OCI-LY7 (cell line): ENCODE data around the gene HEY2. TPM values are rescaled to one million over a fixed set of nuclear protein-coding genes. Genes with fewer than 3 reads are reported as not detected.

Experiments
- BruUV-seq: library from RNA; stranded (reverse); fragments of 400-500 nt; replicated peaks from 2 replicates; lab custom pipeline; 2021; lab: Mats Ljungman, UMichigan
- CTCF ChIA-PET: fragments of 300-600 bp; sonication (Branson Sonifier 250); formaldehyde crosslinking; loops from one replicate; lab custom pipeline; 2022; ENCODE audit warnings: antibody characterized with exemption; ENCODE audit not compliant: unreplicated experiment; lab: Charles Lee
- POLR2A ChIA-PET: fragments of 300-600 bp; sonication (Branson Sonifier 250); formaldehyde crosslinking; loops from one replicate; lab custom pipeline; 2022; ENCODE audit warnings: antibody characterized with exemption; lab: Charles Lee
- DNase-seq: peaks from one replicate; pipeline ENCODE4 v3.0.0-alpha.2; 2015; ENCODE audit warnings: low spot score
- H2AFZ ChIP-seq: fragments of 200-600 bp; sonication (generic), shearing (Covaris generic); 2 replicates; pipeline ENCODE4 v1.6.1; 2014; ENCODE audit warnings: mild to moderate bottlenecking, antibody characterized with exemption, low read length, moderate library complexity
- H3K27ac ChIP-seq: fragments of 200-600 bp; sonication (generic); 2 replicates; pipeline ENCODE4 v1.5.1; 2014; ENCODE audit warnings: mixed run types, low read depth, mild to moderate bottlenecking, moderate library complexity, low read length, inconsistent platforms; ENCODE audit not compliant: poor library complexity, severe bottlenecking
- H3K36me3 ChIP-seq: fragments of 200-600 bp; sonication (generic); 2 replicates; pipeline ENCODE4 v1.6.1; 2014; ENCODE audit warnings: mild to moderate bottlenecking, antibody characterized with exemption, low read length, moderate library complexity, mixed read lengths; ENCODE audit not compliant: insufficient read depth
- H3K4me1 ChIP-seq: fragments of 200-600 bp; sonication (generic); 2 replicates; pipeline ENCODE4 v1.5.1; 2014; ENCODE audit warnings: mild to moderate bottlenecking, low read length; ENCODE audit not compliant: insufficient read depth, poor library complexity, severe bottlenecking
- H3K4me2 ChIP-seq: fragments of 200-600 bp; sonication (generic); 2 replicates; pipeline ENCODE4 v1.6.1; 2014; ENCODE audit warnings: mild to moderate bottlenecking, low read length
- H3K4me3 ChIP-seq: fragments of 200-600 bp; sonication (generic); 2 replicates; pipeline ENCODE4 v1.5.1; 2014; ENCODE audit warnings: mild to moderate bottlenecking, low read depth, low read length; ENCODE audit not compliant: poor library complexity, severe bottlenecking
- H3K79me2 ChIP-seq: fragments of 200-600 bp; sonication (generic); 2 replicates; pipeline ENCODE4 v1.6.1; 2016; ENCODE audit warnings: low read depth, mild to moderate bottlenecking, low read length, moderate library complexity, mixed read lengths; ENCODE audit not compliant: insufficient read depth
- H3K9me2 ChIP-seq: fragments of 200-600 bp; sonication (generic); 2 replicates; pipeline ENCODE4 v1.6.1; 2016; ENCODE audit warnings: mild to moderate bottlenecking, low read length, mixed read lengths; ENCODE audit not compliant: insufficient read depth
- H3K9me3 ChIP-seq: fragments of 200-600 bp; sonication (generic); 2 replicates; pipeline ENCODE4 v1.6.1; 2014; ENCODE audit warnings: mild to moderate bottlenecking, mixed run types, low read length, mixed read lengths
- H4K20me1 ChIP-seq: fragments of 200-600 bp; sonication (generic); 2 replicates; pipeline ENCODE4 v1.6.1; 2014; ENCODE audit warnings: mild to moderate bottlenecking, antibody characterized with exemption, low read length, moderate library complexity, mixed read lengths; ENCODE audit not compliant: insufficient read depth
- EZH2phosphoT487 ChIP-seq: fragments of 200-600 bp; sonication (generic); IDR thresholded peaks from 2 replicates; pipeline ENCODE4 v1.6.1; 2018; ENCODE audit warnings: low read depth, borderline replicate concordance, mild to moderate bottlenecking, mixed run types, antibody characterized with exemption, low read length, moderate library complexity, mixed read lengths
- intact Hi-C: fragments of 100-400 bp; cut with micrococcal nuclease; formaldehyde crosslinking; loops from one replicate; pipeline ENCODE4 v1.10.0; 2022; ENCODE audit not compliant: unreplicated experiment
- total RNA-seq, 2 experiments: library from RNA; depleted of rRNA in 1 of 2; stranded (reverse); fragments of >200 nt in 1 of 2; shearing (Covaris generic) in 1 of 2; gene quantifications; 2 replicates each; pipeline ENCODE4 v1.2.3, GENCODE V29; 2014 to 2022
- TF ChIP-seq, protein P1 (sequence below): fragments of 200-600 bp; sonication (generic); conservative IDR thresholded peaks from 2 replicates; pipeline ENCODE4 v1.5.1; 2014; ENCODE audit warnings: mild to moderate bottlenecking, antibody characterized with exemption, low read length, moderate library complexity, mixed read lengths

Gene HEY2
- total RNA-seq, 2 experiments from 2014 or later: 0.32 to 1.3 TPM

DNA sequence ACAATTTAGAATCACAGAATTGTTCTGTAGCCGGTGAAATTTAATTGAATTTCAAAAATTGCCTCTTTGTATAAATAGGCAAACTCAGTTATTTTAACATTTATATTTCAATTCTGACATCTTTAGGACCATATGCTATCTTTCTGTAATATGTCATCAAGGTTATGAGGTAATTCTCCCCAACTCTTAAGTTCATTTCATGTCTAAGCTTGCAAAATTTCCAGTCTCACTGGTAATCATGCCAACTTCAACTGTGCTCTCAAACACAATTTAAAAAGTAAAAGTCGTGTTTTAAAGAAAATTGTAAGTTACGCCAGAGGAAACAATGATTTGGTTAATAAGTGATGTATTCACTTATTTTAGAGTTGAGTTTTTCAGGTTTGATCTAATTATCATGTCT, 42.7 kb downstream of the HEY2 start:
- intact Hi-C loops: loop anchor here (5.0 to 10.0 kb wide), 3 partner anchors 65 to 1553 kb away; partner anchors contain the start of gene ECHDC1
- Histone ChIP-seq H4K20me1 (no peaks in the 10 kb centered on the region; the same call in 1 of the 2 replicates), H3K4me3 (peak overlapping the region; percentile 96), H3K79me2 (peaks cover 62% of the 10 kb centered on the region), H3K4me2 (peak overlapping the region; percentile 96), H3K9me2 (no peaks in the 10 kb centered on the region), H3K4me1 (peaks cover 77% of the 10 kb centered on the region), H2AFZ (no peak overlapping the region; the same call in 1 of the 2 replicates), H3K9me3 (no peaks in the 10 kb centered on the region), H3K36me3 (peaks cover 14% of the 10 kb centered on the region; the same call in 1 of the 2 replicates), H3K27ac (peak overlapping the region; percentile 84)
- ChIA-PET POLR2A (interaction anchor here (0.8 to 8.5 kb wide), 9 partner anchors 9 to 167 kb away, joined by 3 to 106 read pairs (median 21); partner anchors contain the start of gene HINT3), CTCF (interaction anchor here (1.1 to 4.0 kb wide), 3 partner anchors 10 to 165 kb away, joined by 3 to 29 read pairs (median 3); partner anchors contain the start of gene HINT3)
- BruUV-seq: no TSS peak
- TF ChIP-seq, protein P1, sequence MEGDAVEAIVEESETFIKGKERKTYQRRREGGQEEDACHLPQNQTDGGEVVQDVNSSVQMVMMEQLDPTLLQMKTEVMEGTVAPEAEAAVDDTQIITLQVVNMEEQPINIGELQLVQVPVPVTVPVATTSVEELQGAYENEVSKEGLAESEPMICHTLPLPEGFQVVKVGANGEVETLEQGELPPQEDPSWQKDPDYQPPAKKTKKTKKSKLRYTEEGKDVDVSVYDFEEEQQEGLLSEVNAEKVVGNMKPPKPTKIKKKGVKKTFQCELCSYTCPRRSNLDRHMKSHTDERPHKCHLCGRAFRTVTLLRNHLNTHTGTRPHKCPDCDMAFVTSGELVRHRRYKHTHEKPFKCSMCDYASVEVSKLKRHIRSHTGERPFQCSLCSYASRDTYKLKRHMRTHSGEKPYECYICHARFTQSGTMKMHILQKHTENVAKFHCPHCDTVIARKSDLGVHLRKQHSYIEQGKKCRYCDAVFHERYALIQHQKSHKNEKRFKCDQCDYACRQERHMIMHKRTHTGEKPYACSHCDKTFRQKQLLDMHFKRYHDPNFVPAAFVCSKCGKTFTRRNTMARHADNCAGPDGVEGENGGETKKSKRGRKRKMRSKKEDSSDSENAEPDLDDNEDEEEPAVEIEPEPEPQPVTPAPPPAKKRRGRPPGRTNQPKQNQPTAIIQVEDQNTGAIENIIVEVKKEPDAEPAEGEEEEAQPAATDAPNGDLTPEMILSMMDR: no peak
- no peak for TF ChIP-seq EZH2phosphoT487
- DNase-seq: no peak

GRCh38 chr6:125792680-125793079, 43.2 kb downstream of the HEY2 start:
- no TSS peak for BruUV-seq
- TF ChIP-seq EZH2phosphoT487: no peak
- TF ChIP-seq, protein P1: peak; percentile 8; the same call in 1 of the 2 replicates
- Histone ChIP-seq H3K36me3 (peaks cover 10% of the 10 kb centered on the region; the same call in 1 of the 2 replicates), H3K79me2 (peaks cover 66% of the 10 kb centered on the region), H3K9me3 (no peaks in the 10 kb centered on the region), H3K4me2 (peak overlapping the region; percentile 96), H3K4me1 (peaks cover 82% of the 10 kb centered on the region), H2AFZ (no peak overlapping the region; the same call in 1 of the 2 replicates), H3K4me3 (peak overlapping the region; percentile 96), H3K9me2 (no peaks in the 10 kb centered on the region), H4K20me1 (no peaks in the 10 kb centered on the region; the same call in 1 of the 2 replicates), H3K27ac (peak overlapping the region; percentile 84)
- no peak for DNase-seq
- CTCF ChIA-PET: interaction anchor here (1.8 to 4.0 kb wide), 2 partner anchors 11 to 164 kb away, joined by 10 to 29 read pairs; partner anchors contain the start of gene HINT3
- intact Hi-C loops: loop anchor here (5.0 to 10.0 kb wide), 3 partner anchors 65 to 1552 kb away; partner anchors contain the start of gene ECHDC1
- POLR2A ChIA-PET: interaction anchor here (0.7 to 8.5 kb wide), 8 partner anchors 11 to 740 kb away, joined by 3 to 106 read pairs (median 8); partner anchors contain the start of gene HINT3
